VCaP (cell line): ENCODE results near the gene MORC1.

Source experiments
- H3K27ac ChIP-seq: fragments of 450-650 bp; 2 replicates; pipeline ENCODE4 v1.5.1; 2017
- CTCF ChIP-seq: fragments of 450-650 bp; conservative IDR thresholded peaks from 2 replicates; pipeline ENCODE4 v1.5.1; 2017; ENCODE audit warnings: mild to moderate bottlenecking, moderate library complexity

Gene MORC1

GRCh38 chr3:109112946-109113760 lies 4.8 kb downstream of the MORC1 start:
- no peak for TF ChIP-seq CTCF
- no peak overlapping the region for H3K27ac ChIP-seq

DNA sequence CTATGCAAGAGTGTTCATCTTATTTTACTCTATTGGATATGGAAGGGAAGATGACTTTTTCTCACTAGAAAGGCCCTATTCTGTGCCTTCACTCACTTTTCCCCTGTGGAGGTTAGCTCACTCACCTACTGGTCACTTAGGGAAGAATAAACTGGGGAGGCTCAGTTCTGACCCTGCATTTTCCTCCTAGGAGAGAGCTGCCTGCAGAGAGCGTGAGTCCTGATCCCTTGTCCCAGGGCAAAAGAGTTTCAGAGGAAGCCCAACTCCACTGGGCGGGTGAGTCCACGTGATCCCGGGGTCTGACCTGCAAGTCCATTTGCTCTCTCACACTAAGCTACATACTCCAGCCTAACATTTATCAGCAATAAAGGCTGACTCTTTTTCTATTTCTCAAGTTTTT lies 8.4 kb downstream of the MORC1 start:
- TF ChIP-seq CTCF = no peak
- H3K27ac ChIP-seq = no peak overlapping the region

DNA sequence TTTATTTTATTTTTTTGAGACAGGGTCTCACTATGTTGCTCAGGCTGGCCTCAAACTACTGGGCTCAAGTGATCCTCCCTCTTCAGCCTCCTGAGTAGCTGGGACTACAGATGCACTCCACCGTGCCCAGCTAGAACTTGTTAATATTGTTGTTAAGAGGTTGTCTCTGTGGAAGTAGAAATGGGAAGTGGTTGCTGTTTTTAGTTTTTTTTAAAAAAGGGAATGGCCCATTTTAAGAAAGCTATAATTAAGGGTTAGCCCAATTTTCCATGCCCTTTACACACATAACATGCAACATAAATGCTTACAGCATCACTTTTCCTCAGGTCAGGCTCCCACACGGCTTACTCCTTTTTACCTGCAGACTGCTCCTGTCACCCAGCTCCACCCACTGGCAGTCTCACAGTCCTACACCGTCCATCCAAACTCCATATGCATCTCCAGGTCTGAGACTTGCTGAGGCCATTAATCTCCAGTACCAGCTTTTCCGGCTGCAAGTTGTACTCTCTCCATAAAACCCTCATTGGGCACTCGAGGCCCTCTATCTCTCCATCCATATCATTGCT lies 19.8 kb downstream of the MORC1 start:
- TF ChIP-seq CTCF = peak; percentile 71
- no peak overlapping the region for H3K27ac ChIP-seq

- no peak for TF ChIP-seq CTCF
- H3K27ac ChIP-seq = no peak overlapping the region
These were observed 22.8 kb downstream of the MORC1 start for GRCh38 chr3:109095166-109095565.

GRCh38 chr3:109093561-109093960 lies 24.4 kb downstream of the MORC1 start:
- H3K27ac ChIP-seq = peak overlapping the region; percentile 62
- no peak for TF ChIP-seq CTCF

- no peak for TF ChIP-seq CTCF
- H3K27ac ChIP-seq = no peak overlapping the region
These were observed 26.1 kb downstream of the MORC1 start for GRCh38 chr3:109091846-109092245.

DNA sequence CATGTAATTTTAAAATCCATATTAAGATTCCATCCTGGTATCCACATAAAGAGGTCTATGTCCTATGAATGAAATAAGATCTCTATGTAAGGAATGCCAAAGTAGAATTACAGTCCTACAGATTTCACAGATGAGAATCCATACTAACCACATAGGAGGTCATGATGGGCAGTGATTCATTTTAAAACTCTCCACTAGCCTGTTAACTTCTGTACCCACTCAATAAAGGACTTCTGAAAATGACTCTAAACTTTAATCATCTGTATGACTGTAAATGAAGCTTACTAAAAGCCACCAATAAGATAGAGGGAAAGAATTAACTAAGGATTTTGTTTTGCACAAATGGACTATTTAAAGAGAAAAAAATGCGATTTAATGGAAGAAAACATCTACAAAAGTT lies 28.7 kb downstream of the MORC1 start:
- H3K27ac ChIP-seq = no peak overlapping the region
- no peak for TF ChIP-seq CTCF
